ENCODE results near the gene CAMKMT. TPM values are rescaled to one million over a fixed set of nuclear protein-coding genes. Genes with fewer than 3 reads are reported as not detected.

CAMKMT gene
- total RNA-seq, 2 donors from 2014 or later, result 10.7 to 11.6 TPM

GRCh38 chr2:44679990-44680389 is 318.2 kb downstream of the CAMKMT start:
- Histone ChIP-seq H3K9me3 (no peaks in the 10 kb centered on the region), H3K27ac (no peak overlapping the region), H3K4me1 (no peaks in the 10 kb centered on the region), H3K9ac (ENCODE audit: low read depth in 2 of 2, low read length in 2 of 2) (no peak overlapping the region), H3K4me3 (no peak overlapping the region), H3K27me3 (no peaks in the 10 kb centered on the region), H3K36me3 (no peaks in the 10 kb centered on the region)
- intact Hi-C loops (cut with DNase I), result no loop called here
- TF ChIP-seq CTCF (IDR thresholded peaks at IDR 0.05), result no peak
- DNase-seq, result no peak

- Histone ChIP-seq H3K4me3 (no peak overlapping the region), H3K9me3 (no peaks in the 10 kb centered on the region), H3K27ac (no peak overlapping the region), H3K4me1 (no peaks in the 10 kb centered on the region), H3K36me3 (no peaks in the 10 kb centered on the region), H3K9ac (ENCODE audit: low read depth in 2 of 2, low read length in 2 of 2) (no peak overlapping the region), H3K27me3 (no peaks in the 10 kb centered on the region)
- no peak for TF ChIP-seq CTCF (IDR thresholded peaks at IDR 0.05)
- intact Hi-C loops (cut with DNase I), result no loop called here
- no peak for DNase-seq
Observed at GRCh38 chr2:44680424-44680971, 318.8 kb downstream of the CAMKMT start.

- Histone ChIP-seq H3K4me3 (no peak overlapping the region), H3K27me3 (no peaks in the 10 kb centered on the region), H3K27ac (no peak overlapping the region), H3K9ac (ENCODE audit: low read depth in 2 of 2, low read length in 2 of 2) (no peak overlapping the region), H3K4me1 (no peaks in the 10 kb centered on the region), H3K9me3 (no peaks in the 10 kb centered on the region), H3K36me3 (no peaks in the 10 kb centered on the region)
- no peak for TF ChIP-seq CTCF (IDR thresholded peaks at IDR 0.05)
- no peak for DNase-seq
- intact Hi-C loops (cut with DNase I), result no loop called here
Observed at GRCh38 chr2:44680983-44681531, 319.3 kb downstream of the CAMKMT start.

- intact Hi-C loops (cut with DNase I), result no loop called here
- Histone ChIP-seq H3K36me3 (no peaks in the 10 kb centered on the region), H3K9me3 (no peaks in the 10 kb centered on the region), H3K27ac (no peak overlapping the region), H3K27me3 (no peaks in the 10 kb centered on the region), H3K4me3 (no peak overlapping the region), H3K4me1 (no peaks in the 10 kb centered on the region), H3K9ac (ENCODE audit: low read depth in 2 of 2, low read length in 2 of 2) (no peak overlapping the region)
- TF ChIP-seq CTCF (IDR thresholded peaks at IDR 0.05), result no peak
- no peak for DNase-seq
Observed at GRCh38 chr2:44682459-44682858, 320.7 kb downstream of the CAMKMT start.

- TF ChIP-seq CTCF (IDR thresholded peaks at IDR 0.05), result no peak
- intact Hi-C loops (cut with DNase I), result no loop called here
- DNase-seq, result no peak
- Histone ChIP-seq H3K4me3 (no peak overlapping the region), H3K9me3 (no peaks in the 10 kb centered on the region), H3K27me3 (no peaks in the 10 kb centered on the region), H3K4me1 (no peaks in the 10 kb centered on the region), H3K27ac (no peak overlapping the region), H3K36me3 (no peaks in the 10 kb centered on the region), H3K9ac (ENCODE audit: low read depth in 2 of 2, low read length in 2 of 2) (no peak overlapping the region)
Observed at GRCh38 chr2:44684559-44684958, 322.8 kb downstream of the CAMKMT start.

Data from colonic mucosa (tissue), 4 donors.